Measurements from ENCODE around the gene SYCP3.
A peak's percentile ranks its signal among the peaks of the same experiment; 100 is the strongest.
"Not testable (repeated sequence)": the region's sequence is repeated elsewhere in the genome, so short reads cannot be mapped to it uniquely, and the experiment has no call there.

The SYCP3 gene

DNA sequence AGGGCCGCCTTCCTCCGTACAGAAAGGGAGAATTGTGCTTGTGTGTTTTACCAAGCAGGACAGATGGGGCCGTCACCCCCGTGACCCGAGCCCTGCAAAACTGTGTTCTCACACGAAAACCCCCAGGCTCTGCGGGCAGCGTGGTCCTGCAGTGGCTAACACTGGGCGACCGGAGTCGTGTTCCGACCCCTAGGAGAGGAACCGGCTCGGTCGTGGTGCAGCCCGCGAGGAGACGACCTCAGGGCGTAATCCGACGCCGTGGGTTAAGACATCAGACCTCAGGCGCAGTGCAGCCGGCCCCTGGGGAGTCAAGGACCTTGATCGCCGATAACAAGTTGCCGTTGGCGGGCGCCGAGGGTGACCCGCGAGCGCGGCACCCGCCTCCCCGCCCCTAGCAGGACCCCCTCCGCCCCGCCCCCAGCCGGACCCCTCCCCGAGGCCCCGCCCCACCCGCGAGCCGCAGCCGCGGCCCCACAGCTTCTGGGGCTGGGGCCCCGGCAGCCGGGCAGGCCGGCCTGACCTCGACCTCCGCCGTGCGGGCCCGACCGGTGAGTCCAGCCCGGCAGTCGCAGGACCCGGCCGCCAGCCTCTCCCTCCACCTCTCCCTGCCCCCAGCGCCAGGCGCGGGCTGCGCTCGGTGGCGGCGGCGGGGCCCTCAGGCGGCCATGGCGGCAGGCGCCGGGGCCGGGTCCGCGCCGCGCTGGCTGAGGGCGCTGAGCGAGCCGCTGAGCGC is 41.9 kb downstream of the SYCP3 start, which contains the start of gene CHPT1:
CHPT1 (plus strand) TSS at position 444 of the 733 bp plus-strand sequence; CDS start at position 666, 222 bp downstream.
- Histone ChIP-seq H3K4me1 (ENCODE audit: control insufficient read depth, insufficient read depth, low read length, unreplicated experiment) (peaks cover 4% of the 10 kb centered on the region), H3K27ac (ENCODE audit: low read depth, low read length) (peak within 1 kb of the TSS; percentile 17; the same call in 1 of the 2 replicates), H3K27me3 (ENCODE audit: insufficient read depth, low read length) (no peaks in the 10 kb centered on the region), H3K79me2 (ENCODE audit: control insufficient read depth, insufficient read depth, low read length, unreplicated experiment) (peaks cover 32% of the 10 kb centered on the region), H2AFZ (ENCODE audit: low read length, unreplicated experiment) (peak within 1 kb of the TSS; percentile 97), H3K36me3 (ENCODE audit: insufficient read depth, low read length) (no peaks in the 10 kb centered on the region), H3K4me3 (ENCODE audit: low read depth, low read length) (peak within 1 kb of the TSS; percentile 92)

DNA sequence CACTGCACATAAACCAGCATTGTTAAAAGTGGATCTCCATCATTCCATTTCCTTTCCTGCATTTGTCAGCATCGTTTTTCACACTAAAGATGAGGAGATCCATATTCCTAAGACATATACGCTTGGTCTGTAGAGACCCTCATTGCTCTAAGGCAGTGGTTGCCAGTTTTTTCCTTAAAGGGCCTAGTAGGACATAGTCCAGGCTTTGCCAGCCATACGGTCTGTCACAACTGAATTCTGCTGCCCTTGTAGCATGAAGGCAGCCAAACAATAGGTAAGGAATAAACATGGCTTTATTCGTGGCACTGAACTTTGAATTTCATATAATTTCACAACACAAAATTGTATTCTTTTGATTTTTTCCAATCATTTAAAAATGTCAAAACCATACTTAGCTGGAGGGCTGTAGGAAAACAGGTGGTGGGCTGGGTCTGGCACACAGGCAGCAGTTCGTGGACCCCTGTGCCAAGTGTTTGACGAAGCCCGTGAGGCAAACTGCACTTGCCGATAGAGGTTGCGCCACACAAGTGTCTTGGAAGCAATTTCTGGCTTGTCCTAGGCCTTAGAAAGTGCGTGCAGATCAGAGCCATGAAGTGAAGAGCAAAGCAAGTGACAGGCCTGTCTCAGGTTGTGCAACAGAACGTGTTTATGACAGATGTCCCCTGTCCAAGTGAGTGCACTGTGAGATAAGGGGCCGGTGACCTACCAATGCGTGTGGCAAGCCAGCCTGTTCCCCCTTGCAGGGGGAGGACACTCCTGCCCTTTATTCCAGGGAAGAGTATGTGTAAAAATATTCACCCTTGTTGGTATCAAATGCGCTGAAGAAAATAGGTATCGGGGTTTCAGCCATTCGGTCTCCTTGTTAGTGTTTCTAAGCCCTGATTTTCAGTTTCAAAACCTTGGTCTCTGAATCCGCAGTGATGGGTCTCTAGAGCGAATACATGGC is 42.7 kb downstream of the SYCP3 start:
- Histone ChIP-seq H2AFZ (ENCODE audit: low read length, unreplicated experiment) (peak overlapping the region; percentile 97), H3K79me2 (ENCODE audit: control insufficient read depth, insufficient read depth, low read length, unreplicated experiment) (peaks cover 28% of the 10 kb centered on the region), H3K27ac (ENCODE audit: low read depth, low read length) (no peak overlapping the region), H3K27me3 (ENCODE audit: insufficient read depth, low read length) (no peaks in the 10 kb centered on the region), H3K36me3 (ENCODE audit: insufficient read depth, low read length) (no peaks in the 10 kb centered on the region), H3K4me3 (ENCODE audit: low read depth, low read length) (peak overlapping the region; percentile 92), H3K4me1 (ENCODE audit: control insufficient read depth, insufficient read depth, low read length, unreplicated experiment) (peaks cover 4% of the 10 kb centered on the region)

DNA sequence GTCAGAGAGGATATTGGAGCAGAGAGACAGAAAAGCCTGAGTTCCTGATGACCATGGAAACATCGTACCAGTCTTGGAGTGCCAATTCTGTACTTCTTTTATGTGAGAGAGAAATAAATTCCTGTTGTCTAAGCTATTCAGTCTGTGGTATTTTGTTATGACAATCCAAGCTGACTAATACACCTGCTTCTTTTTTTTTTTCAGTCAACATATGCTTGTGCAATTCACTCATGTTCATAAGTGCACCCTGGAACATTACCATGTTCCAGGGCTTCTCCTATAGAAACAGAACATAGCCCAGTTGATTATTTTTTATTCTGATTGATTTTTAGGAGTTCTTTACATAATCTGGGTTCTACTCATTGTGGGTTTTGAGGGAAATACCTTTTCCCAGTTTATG is 43.6 kb downstream of the SYCP3 start:
- no peaks in the 10 kb centered on the region for H3K27me3 ChIP-seq (ENCODE audit: insufficient read depth, low read length)
- H3K79me2 ChIP-seq (ENCODE audit: control insufficient read depth, insufficient read depth, low read length, unreplicated experiment) = peaks cover 20% of the 10 kb centered on the region
- H3K4me3 ChIP-seq (ENCODE audit: low read depth, low read length) = no peak overlapping the region
- no peak overlapping the region for H2AFZ ChIP-seq (ENCODE audit: low read length, unreplicated experiment)
- peaks cover 4% of the 10 kb centered on the region for H3K4me1 ChIP-seq (ENCODE audit: control insufficient read depth, insufficient read depth, low read length, unreplicated experiment)
- H3K27ac ChIP-seq (ENCODE audit: low read depth, low read length) = no peak overlapping the region
- no peaks in the 10 kb centered on the region for H3K36me3 ChIP-seq (ENCODE audit: insufficient read depth, low read length)

DNA sequence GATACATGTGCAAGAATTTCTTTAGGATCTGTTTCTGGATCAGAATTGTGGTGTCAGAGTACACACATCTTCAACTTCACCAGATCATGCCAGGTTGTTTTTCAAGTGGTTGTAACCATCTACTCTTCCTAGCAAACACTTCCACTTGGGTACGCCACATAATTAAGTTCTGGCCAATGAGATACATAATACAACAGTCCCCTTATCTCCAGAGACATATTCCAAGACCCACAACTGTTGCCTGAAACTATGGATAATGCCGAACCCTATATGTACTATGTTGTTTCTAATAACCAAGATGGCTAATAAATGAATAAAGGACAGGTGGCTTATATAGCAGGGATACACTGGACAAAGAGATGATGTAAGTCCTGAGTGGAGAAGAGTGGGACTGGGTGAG is 44.3 kb downstream of the SYCP3 start:
- Histone ChIP-seq H2AFZ (ENCODE audit: low read length, unreplicated experiment) (no peak overlapping the region), H3K4me3 (ENCODE audit: low read depth, low read length) (no peak overlapping the region), H3K27me3 (ENCODE audit: insufficient read depth, low read length) (no peaks in the 10 kb centered on the region), H3K36me3 (ENCODE audit: insufficient read depth, low read length) (no peaks in the 10 kb centered on the region), H3K79me2 (ENCODE audit: control insufficient read depth, insufficient read depth, low read length, unreplicated experiment) (peaks cover 18% of the 10 kb centered on the region), H3K27ac (ENCODE audit: low read depth, low read length) (no peak overlapping the region), H3K4me1 (ENCODE audit: control insufficient read depth, insufficient read depth, low read length, unreplicated experiment) (peaks cover 4% of the 10 kb centered on the region)

DNA sequence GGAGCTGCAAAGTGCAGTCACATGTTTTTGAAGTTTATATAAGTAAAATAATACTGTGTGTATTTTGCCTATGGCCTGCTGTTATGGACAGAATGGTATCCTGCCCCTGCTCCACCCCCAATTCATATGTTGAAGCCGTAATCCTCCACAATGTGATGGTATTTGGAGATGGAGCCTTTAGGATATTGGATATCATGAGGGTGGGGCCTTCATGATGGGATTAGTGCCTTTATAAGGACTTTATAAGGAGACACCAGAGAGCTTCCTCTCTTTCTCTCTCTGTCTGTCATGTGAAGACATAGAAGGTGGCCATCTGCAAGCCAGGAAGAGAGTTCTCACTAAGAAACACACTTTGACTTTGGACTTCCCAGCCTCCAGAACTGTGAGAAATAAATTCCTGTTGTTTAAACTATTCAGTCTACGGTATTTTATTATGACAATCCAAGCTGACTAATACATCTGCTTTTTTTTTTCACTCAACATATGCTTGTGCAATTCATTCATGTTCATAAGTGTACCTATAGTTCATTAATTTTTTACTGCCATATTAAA is 44.9 kb downstream of the SYCP3 start:
- Histone ChIP-seq H3K27me3 (ENCODE audit: insufficient read depth, low read length) (no peaks in the 10 kb centered on the region), H3K4me3 (ENCODE audit: low read depth, low read length) (no peak overlapping the region), H3K4me1 (ENCODE audit: control insufficient read depth, insufficient read depth, low read length, unreplicated experiment) (peaks cover 4% of the 10 kb centered on the region), H2AFZ (ENCODE audit: low read length, unreplicated experiment) (no peak overlapping the region), H3K27ac (ENCODE audit: low read depth, low read length) (no peak overlapping the region), H3K79me2 (ENCODE audit: control insufficient read depth, insufficient read depth, low read length, unreplicated experiment) (peaks cover 12% of the 10 kb centered on the region), H3K36me3 (ENCODE audit: insufficient read depth, low read length) (no peaks in the 10 kb centered on the region)

DNA sequence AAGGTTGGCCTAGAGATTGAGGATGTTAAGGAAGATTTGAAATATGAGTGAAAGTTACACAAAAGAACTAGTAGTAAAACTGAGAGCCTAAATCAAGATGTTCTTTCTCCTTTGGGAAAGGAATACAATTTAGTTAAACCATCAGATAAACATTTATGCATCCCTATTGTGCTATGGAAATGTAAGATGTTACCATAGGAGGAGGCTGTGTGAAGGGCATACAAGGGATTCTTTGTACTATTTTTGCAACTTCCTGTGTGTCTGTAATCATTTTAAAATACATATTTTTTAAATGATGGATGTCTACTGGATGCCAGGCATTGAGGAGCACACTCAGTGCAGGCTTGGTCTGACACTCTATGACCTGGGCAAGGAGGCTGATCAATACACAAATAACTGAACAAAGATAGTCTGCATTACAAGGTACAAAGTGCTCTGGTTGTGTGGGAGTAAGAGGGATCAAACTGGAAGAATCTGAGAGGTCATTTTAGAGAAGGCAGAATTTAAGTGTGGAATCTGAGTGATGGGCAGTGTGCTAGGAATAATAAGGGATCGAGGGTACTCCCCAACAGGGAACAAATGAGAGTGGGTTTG is 47.7 kb downstream of the SYCP3 start:
- Histone ChIP-seq H3K36me3 (ENCODE audit: insufficient read depth, low read length) (no peaks in the 10 kb centered on the region), H2AFZ (ENCODE audit: low read length, unreplicated experiment) (no peak overlapping the region), H3K4me1 (ENCODE audit: control insufficient read depth, insufficient read depth, low read length, unreplicated experiment) (no peaks in the 10 kb centered on the region), H3K4me3 (ENCODE audit: low read depth, low read length) (no peak overlapping the region), H3K27me3 (ENCODE audit: insufficient read depth, low read length) (no peaks in the 10 kb centered on the region), H3K27ac (ENCODE audit: low read depth, low read length) (no peak overlapping the region), H3K79me2 (ENCODE audit: control insufficient read depth, insufficient read depth, low read length, unreplicated experiment) (no peaks in the 10 kb centered on the region)

DNA sequence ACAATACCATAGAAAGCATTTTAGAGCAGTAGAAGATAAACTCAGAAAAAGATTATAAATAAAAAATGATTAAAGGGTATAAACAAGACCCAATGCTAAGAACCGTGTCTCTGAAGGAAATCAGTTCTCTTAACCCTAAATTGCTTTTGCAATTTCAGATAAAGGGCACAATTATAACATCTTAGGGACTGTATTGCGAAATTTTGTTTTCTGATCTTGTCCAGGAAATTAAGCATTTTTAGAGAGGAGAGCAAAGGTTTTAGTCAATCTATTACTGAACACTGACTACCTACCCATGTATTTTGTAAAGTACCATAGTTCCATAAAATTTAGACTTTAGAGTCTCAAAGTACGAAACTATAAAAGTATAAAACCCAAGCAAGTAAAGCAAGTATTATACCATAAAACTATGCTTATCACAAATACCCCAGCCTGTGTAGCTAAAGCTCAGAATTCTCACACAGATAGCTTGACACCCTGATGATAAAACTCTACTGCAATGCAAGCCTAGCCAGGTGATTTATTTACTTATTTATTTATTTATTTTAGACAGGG is 48.6 kb downstream of the SYCP3 start:
- Histone ChIP-seq H3K27ac (ENCODE audit: low read depth, low read length) (no peak overlapping the region), H2AFZ (ENCODE audit: low read length, unreplicated experiment) (no peak overlapping the region), H3K4me3 (ENCODE audit: low read depth, low read length) (no peak overlapping the region), H3K36me3 (ENCODE audit: insufficient read depth, low read length) (no peaks in the 10 kb centered on the region), H3K27me3 (ENCODE audit: insufficient read depth, low read length) (0 out of 2 replicates have a peak, but pooled peaks cover 4% of the 10 kb centered on the region), H3K4me1 (ENCODE audit: control insufficient read depth, insufficient read depth, low read length, unreplicated experiment) (no peaks in the 10 kb centered on the region), H3K79me2 (ENCODE audit: control insufficient read depth, insufficient read depth, low read length, unreplicated experiment) (no peaks in the 10 kb centered on the region)

DNA sequence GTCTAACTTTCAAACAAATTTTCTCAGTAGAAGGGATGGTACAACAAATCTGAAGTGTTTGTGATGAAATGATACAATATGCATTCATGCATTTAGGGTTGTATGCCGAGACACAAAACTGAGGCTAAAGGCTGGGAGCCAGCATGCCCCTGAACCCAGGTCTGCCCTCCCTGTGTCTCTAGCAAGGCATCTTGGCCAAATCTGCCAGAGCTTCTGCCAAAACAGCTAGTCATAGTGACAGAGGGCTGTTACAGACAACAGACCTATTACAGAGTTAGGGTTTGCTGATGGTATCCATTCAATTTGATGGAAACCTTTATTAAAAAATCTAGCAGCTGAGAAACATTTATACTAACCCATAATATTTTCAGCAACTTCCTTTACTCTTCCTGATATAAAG is 53.1 kb downstream of the SYCP3 start:
- Histone ChIP-seq H3K79me2 (ENCODE audit: control insufficient read depth, insufficient read depth, low read length, unreplicated experiment) (no peaks in the 10 kb centered on the region), H3K27me3 (ENCODE audit: insufficient read depth, low read length) (peaks cover 27% of the 10 kb centered on the region), H2AFZ (ENCODE audit: low read length, unreplicated experiment) (no peak overlapping the region), H3K36me3 (ENCODE audit: insufficient read depth, low read length) (no peaks in the 10 kb centered on the region), H3K4me3 (ENCODE audit: low read depth, low read length) (no peak overlapping the region), H3K27ac (ENCODE audit: low read depth, low read length) (no peak overlapping the region), H3K4me1 (ENCODE audit: control insufficient read depth, insufficient read depth, low read length, unreplicated experiment) (no peaks in the 10 kb centered on the region)

DNA sequence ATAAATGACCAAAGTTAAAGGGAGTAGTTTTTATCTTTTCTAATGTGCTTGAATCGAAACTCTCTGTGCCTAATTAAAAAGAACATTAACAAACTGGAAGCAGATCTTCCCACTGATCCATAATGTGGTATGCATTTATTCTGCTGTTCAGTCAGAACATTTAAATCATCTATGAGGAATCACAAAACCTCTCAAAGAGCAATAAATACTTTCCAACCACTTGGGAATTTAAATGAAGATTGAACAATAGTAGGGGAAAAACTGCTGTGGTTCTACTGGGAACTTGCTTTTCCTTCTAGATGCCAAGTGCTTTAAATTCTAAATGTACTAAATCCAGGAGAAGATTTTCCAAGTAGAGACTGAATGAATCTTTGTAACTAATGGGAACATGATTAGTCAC is 54.2 kb downstream of the SYCP3 start:
- Histone ChIP-seq H3K27me3 (ENCODE audit: insufficient read depth, low read length) (peaks cover 32% of the 10 kb centered on the region), H3K4me3 (ENCODE audit: low read depth, low read length) (no peak overlapping the region), H3K36me3 (ENCODE audit: insufficient read depth, low read length) (no peaks in the 10 kb centered on the region), H3K4me1 (ENCODE audit: control insufficient read depth, insufficient read depth, low read length, unreplicated experiment) (no peaks in the 10 kb centered on the region), H3K79me2 (ENCODE audit: control insufficient read depth, insufficient read depth, low read length, unreplicated experiment) (no peaks in the 10 kb centered on the region), H3K27ac (ENCODE audit: low read depth, low read length) (no peak overlapping the region), H2AFZ (ENCODE audit: low read length, unreplicated experiment) (no peak overlapping the region)

DNA sequence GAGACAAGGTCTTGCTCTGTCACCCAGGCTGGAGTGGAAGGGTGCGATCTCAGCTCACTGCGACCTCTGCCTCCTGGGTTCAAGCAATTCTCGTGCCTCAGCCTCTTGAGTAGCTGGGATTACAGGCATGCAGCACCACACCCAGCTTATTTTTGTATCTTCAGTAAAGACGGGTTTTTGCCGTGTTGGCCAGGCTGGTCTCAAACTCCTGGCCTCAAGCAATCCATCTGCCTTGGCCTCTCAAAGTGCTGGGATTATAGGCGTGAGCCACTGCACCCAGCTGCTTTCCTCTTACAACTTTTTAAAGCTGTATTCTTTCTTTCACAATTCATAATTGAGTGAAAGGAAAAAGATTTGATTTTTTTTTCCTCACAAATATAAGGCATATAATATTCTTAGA is 57.6 kb downstream of the SYCP3 start:
- H3K4me3 ChIP-seq (ENCODE audit: low read depth, low read length); H3K36me3 ChIP-seq (ENCODE audit: insufficient read depth, low read length); H2AFZ ChIP-seq (ENCODE audit: low read length, unreplicated experiment); H3K4me1 ChIP-seq (ENCODE audit: control insufficient read depth, insufficient read depth, low read length, unreplicated experiment); H3K27ac ChIP-seq (ENCODE audit: low read depth, low read length); H3K79me2 ChIP-seq (ENCODE audit: control insufficient read depth, insufficient read depth, low read length, unreplicated experiment): not testable (repeated sequence)
- peaks cover 49% of the 10 kb centered on the region for H3K27me3 ChIP-seq (ENCODE audit: insufficient read depth, low read length)
